Keratinocyte (primary cell): ENCODE measurements around the gene DNAJA4. TPM values are rescaled to one million over a fixed set of nuclear protein-coding genes. Genes with fewer than 3 reads are reported as not detected.

Experiments used
- DNase-seq: peaks from one replicate; pipeline ENCODE4 v3.0.0-alpha.2; 2011; ENCODE audit warnings: low read depth, missing footprints, low spot score
- FAIRE-seq: peaks from 2 replicates; lab custom pipeline; 2011; peaks lifted over from hg19 to GRCh38; lab: Jason Lieb, UNC
- H2AFZ ChIP-seq: 2 replicates; pipeline ENCODE4 v1.6.0; 2012; ENCODE audit warnings: low read length, control low read depth, inconsistent platforms; ENCODE audit not compliant: control insufficient read depth
- H3K27ac ChIP-seq: 2 replicates; pipeline ENCODE4 v1.5.1; 2011; ENCODE audit warnings: low read length; ENCODE audit not compliant: control insufficient read depth, insufficient read depth
- H3K27me3 ChIP-seq: 3 replicates; pipeline ENCODE4 v1.6.0; 2011; ENCODE audit warnings: low read length; ENCODE audit not compliant: control insufficient read depth, insufficient read depth; ENCODE audit errors: extremely low read depth
- H3K36me3 ChIP-seq, 2 experiments: 2 replicates in 1 of 2; 3 replicates in 1 of 2; pipeline ENCODE4 v1.5.1; 2011; ENCODE audit warnings: low read length in 2 of 2, mild to moderate bottlenecking in 1 of 2; ENCODE audit not compliant: control insufficient read depth in 2 of 2, insufficient read depth in 2 of 2; ENCODE audit errors: extremely low read depth in 1 of 2
- H3K4me1 ChIP-seq: 3 replicates; pipeline ENCODE4 v1.5.1; 2011; ENCODE audit warnings: low read length; ENCODE audit not compliant: control insufficient read depth, insufficient read depth; ENCODE audit errors: extremely low read depth
- H3K4me2 ChIP-seq: 3 replicates; pipeline ENCODE4 v1.6.0; 2011; ENCODE audit warnings: low read depth, low read length; ENCODE audit not compliant: control insufficient read depth, insufficient read depth; ENCODE audit errors: extremely low read depth
- H3K4me3 ChIP-seq, 3 experiments: fragments of 200-600 bp in 1 of 3; sonication (generic) in 1 of 3; 2 replicates in 2 of 3; 3 replicates in 1 of 3; pipeline ENCODE4 v1.5.1; 2011 to 2016; ENCODE audit warnings: low read length in 3 of 3, mild to moderate bottlenecking in 3 of 3, control low read depth in 2 of 3, inconsistent platforms in 1 of 3, low read depth in 1 of 3, mixed read lengths in 1 of 3, mixed run types in 1 of 3, moderate library complexity in 1 of 3; ENCODE audit not compliant: control insufficient read depth in 2 of 3, insufficient read depth in 2 of 3; ENCODE audit errors: extremely low read depth in 1 of 3
- H3K79me2 ChIP-seq: 2 replicates; pipeline ENCODE4 v1.6.0; 2012; ENCODE audit warnings: low read length; ENCODE audit not compliant: control insufficient read depth, insufficient read depth
- H3K9ac ChIP-seq: 3 replicates; pipeline ENCODE4 v1.6.0; 2011; ENCODE audit warnings: low read length; ENCODE audit not compliant: control insufficient read depth, insufficient read depth; ENCODE audit errors: extremely low read depth
- H3K9me1 ChIP-seq: 3 replicates; pipeline ENCODE4 v1.6.0; 2011; ENCODE audit warnings: low read length; ENCODE audit not compliant: control insufficient read depth, insufficient read depth; ENCODE audit errors: extremely low read depth
- H3K9me3 ChIP-seq: 2 replicates; pipeline ENCODE4 v1.5.1; 2012; ENCODE audit warnings: low read depth, low read length; ENCODE audit not compliant: control insufficient read depth
- H4K20me1 ChIP-seq: 3 replicates; pipeline ENCODE4 v1.6.0; 2011; ENCODE audit warnings: low read length; ENCODE audit not compliant: control insufficient read depth, insufficient read depth; ENCODE audit errors: extremely low read depth
- CTCF ChIP-seq, 3 experiments: IDR thresholded peaks in 1 of 3; conservative IDR thresholded peaks in 1 of 3; optimal IDR thresholded peaks in 1 of 3; 2 replicates in 2 of 3; 3 replicates in 1 of 3; pipeline versions ENCODE3 to v1.5.1; 2011; ENCODE audit warnings: low read length in 3 of 3, mild to moderate bottlenecking in 3 of 3, moderate library complexity in 2 of 3, control low read depth in 1 of 3, inconsistent platforms in 1 of 3; ENCODE audit not compliant: insufficient read depth in 2 of 3; ENCODE audit errors: extremely low read depth in 1 of 3
- EZH2 ChIP-seq: IDR thresholded peaks from one replicate; pipeline ENCODE4 v1.6.1; 2012; ENCODE audit warnings: inconsistent platforms, mild to moderate bottlenecking, low read length, moderate library complexity
- dilution Hi-C: fragments of 300-500 bp; cut with MboI; formaldehyde crosslinking; loops from one replicate; pipeline ENCODE4 v1.7.0; 2020; ENCODE audit warnings: low sequenced_read_pairs; ENCODE audit not compliant: extremely low pct_ligation_motif_present
- polyA plus RNA-seq, 5 experiments: library from polyadenylated mRNA; depleted of rRNA in 3 of 5; stranded (reverse) in 3 of 5; stranded (forward) in 1 of 5; unstranded in 1 of 5; fragments of >200 nt; gene quantifications; 1 replicate in 1 of 5; 2 replicates in 3 of 5; 3 replicates in 1 of 5; pipeline versions ENCODE4 v1.2.1 to v1.2.3, GENCODE V29; 2011 to 2012; ENCODE audit warnings: missing spikeins in 2 of 5, low read depth in 1 of 5, low replicate concordance in 1 of 5

DNAJA4 gene
- polyA plus RNA-seq, 1 donor (not counting 4 experiments of a cell fraction or from before 2014, with no cell fraction given) = 4.1 TPM

DNA sequence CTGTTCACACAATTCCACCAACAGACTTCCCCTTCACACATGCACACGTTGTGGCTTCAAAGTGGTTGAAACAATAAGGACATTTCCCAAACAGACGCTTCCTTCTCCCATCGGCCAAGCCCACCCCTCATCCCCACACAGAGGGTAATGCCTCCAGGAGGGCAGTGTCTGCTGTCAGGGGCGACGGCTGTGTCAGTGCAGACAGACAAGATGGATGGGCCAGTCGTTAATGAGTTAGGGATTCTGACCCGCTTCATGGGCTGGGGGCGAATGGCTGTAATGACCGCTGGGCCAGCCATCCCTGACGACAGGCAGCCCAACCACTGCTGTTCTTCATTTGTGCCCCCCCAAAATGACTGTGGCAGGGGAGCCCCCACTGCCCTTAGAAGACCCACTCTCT is 55.2 kb downstream of the DNAJA4 start:
- H3K9me1 ChIP-seq = no peaks in the 10 kb centered on the region
- no peaks in the 10 kb centered on the region for H3K27me3 ChIP-seq
- DNase-seq = no peak
- no peaks in the 10 kb centered on the region for H3K36me3 ChIP-seq
- no peak for FAIRE-seq
- no peak overlapping the region for H3K4me2 ChIP-seq
- peaks cover 12% of the 10 kb centered on the region for H3K4me1 ChIP-seq
- H3K4me3 ChIP-seq = no peak overlapping the region
- no peak overlapping the region for H2AFZ ChIP-seq
- dilution Hi-C loops = no loop called here
- H3K9ac ChIP-seq = no peak overlapping the region
- H4K20me1 ChIP-seq = no peaks in the 10 kb centered on the region
- no peaks in the 10 kb centered on the region for H3K9me3 ChIP-seq
- H3K79me2 ChIP-seq = no peaks in the 10 kb centered on the region
- TF ChIP-seq EZH2 (no peak), CTCF (optimal IDR thresholded peaks at IDR 0.05 in 1 of 3, IDR thresholded peaks at IDR 0.05 in 1 of 3, conservative IDR thresholded peaks at IDR 0.05 in 1 of 3; ENCODE audit: extremely low read depth in 1 of 3, insufficient read depth in 2 of 3, low read length in 3 of 3) (no peak)
- H3K27ac ChIP-seq = no peak overlapping the region

DNA sequence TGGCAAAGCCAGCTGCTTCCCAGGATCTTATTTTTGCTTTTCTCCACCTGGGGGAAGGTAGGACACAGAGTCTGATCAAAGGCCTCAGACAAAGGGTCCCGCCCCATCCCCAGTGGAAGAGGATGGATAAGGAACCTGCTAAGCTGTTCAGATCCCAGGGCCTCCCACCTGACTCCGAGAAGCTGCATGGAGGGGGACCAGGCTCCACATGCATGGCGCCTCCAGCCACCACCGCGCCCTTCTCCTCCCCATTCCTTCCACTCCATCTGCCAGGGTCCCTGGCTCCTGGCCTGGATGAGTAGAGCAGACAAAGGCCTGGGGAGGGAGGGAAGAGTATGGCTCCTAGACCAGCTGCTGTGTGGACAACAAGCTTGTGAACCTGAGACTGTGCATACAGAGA is 55.8 kb downstream of the DNAJA4 start:
- H3K4me3 ChIP-seq = no peak overlapping the region
- FAIRE-seq = no peak
- no peaks in the 10 kb centered on the region for H3K9me1 ChIP-seq
- no peak overlapping the region for H3K9ac ChIP-seq
- no peak overlapping the region for H2AFZ ChIP-seq
- H3K9me3 ChIP-seq = no peaks in the 10 kb centered on the region
- DNase-seq = no peak
- H3K27ac ChIP-seq = no peak overlapping the region
- no peaks in the 10 kb centered on the region for H3K36me3 ChIP-seq
- no peaks in the 10 kb centered on the region for H3K27me3 ChIP-seq
- H3K79me2 ChIP-seq = no peaks in the 10 kb centered on the region
- H3K4me2 ChIP-seq = no peak overlapping the region
- dilution Hi-C loops = no loop called here
- H3K4me1 ChIP-seq = peaks cover 12% of the 10 kb centered on the region
- TF ChIP-seq CTCF (optimal IDR thresholded peaks at IDR 0.05 in 1 of 3, IDR thresholded peaks at IDR 0.05 in 1 of 3, conservative IDR thresholded peaks at IDR 0.05 in 1 of 3; ENCODE audit: extremely low read depth in 1 of 3, insufficient read depth in 2 of 3, low read length in 3 of 3) (no peak), EZH2 (no peak)
- H4K20me1 ChIP-seq = no peaks in the 10 kb centered on the region
